HCT116 (cell line): ENCODE measurements around the gene DHX16.

Source experiments
- CEBPB ChIP-seq: IDR thresholded peaks from 2 replicates; pipeline ENCODE4 v1.6.1; 2012; ENCODE audit warnings: low read depth
- CTCF ChIP-seq, 3 experiments: fragments of 200-600 bp in 1 of 3; sonication (generic) in 1 of 3; IDR thresholded peaks in 2 of 3; conservative IDR thresholded peaks in 1 of 3; 2 replicates each; pipeline ENCODE4 v1.5.1; 2012 to 2017; ENCODE audit warnings: low read depth in 2 of 3, low read length in 2 of 3, antibody characterized with exemption in 1 of 3, borderline replicate concordance in 1 of 3, control low read depth in 1 of 3, mild to moderate bottlenecking in 1 of 3, mixed read lengths in 1 of 3, mixed run types in 1 of 3, moderate library complexity in 1 of 3; ENCODE audit not compliant: insufficient read depth in 1 of 3
- EZH2 ChIP-seq: fragments of 200-600 bp; sonication (generic); IDR thresholded peaks from 2 replicates; pipeline ENCODE4 v1.6.1; 2017; ENCODE audit warnings: antibody characterized with exemption, mixed run types
- JUND ChIP-seq: IDR thresholded peaks from 2 replicates; pipeline ENCODE4 v1.6.1; 2012
- POLR2A ChIP-seq: IDR thresholded peaks from 2 replicates; pipeline ENCODE4 v1.7.0; 2011; ENCODE audit warnings: borderline replicate concordance; ENCODE audit not compliant: insufficient read depth, insufficient read length; ENCODE audit errors: extremely low read depth
- POLR2AphosphoS5 ChIP-seq: IDR thresholded peaks from 2 replicates; pipeline ENCODE4 v1.6.1; 2011; ENCODE audit warnings: mild to moderate bottlenecking, low read depth, low read length, moderate library complexity
- RAD21 ChIP-seq: IDR thresholded peaks from 2 replicates; pipeline ENCODE4 v1.6.1; 2012; ENCODE audit warnings: low read depth, mild to moderate bottlenecking
- REST ChIP-seq: IDR thresholded peaks from 2 replicates; pipeline ENCODE4 v1.6.1; 2012; ENCODE audit warnings: low read depth
- TCF7L2 ChIP-seq: IDR thresholded peaks from 2 replicates; pipeline ENCODE4 v1.7.0; 2011; ENCODE audit warnings: borderline replicate concordance, inconsistent platforms; ENCODE audit not compliant: insufficient read depth, insufficient read length; ENCODE audit errors: extremely low read depth
- YY1 ChIP-seq: IDR thresholded peaks from 2 replicates; pipeline ENCODE4 v1.6.1; 2011; ENCODE audit warnings: low read length, low read depth, moderate library complexity, mild to moderate bottlenecking; ENCODE audit not compliant: insufficient replicate concordance; ENCODE audit errors: extremely low read depth

GRCh38 chr6:30700340-30700739 is 27.5 kb upstream of the DHX16 start:
- TF ChIP-seq JUND = no peak
- no peak for TF ChIP-seq EZH2
- no peak for TF ChIP-seq CTCF (IDR thresholded peaks at IDR 0.05 in 2 of 3, conservative IDR thresholded peaks at IDR 0.05 in 1 of 3; ENCODE audit: borderline replicate concordance in 1 of 3, insufficient read depth in 1 of 3, low read depth in 2 of 3, low read length in 2 of 3)
- no peak for TF ChIP-seq TCF7L2
- TF ChIP-seq CEBPB = no peak
- no peak for TF ChIP-seq POLR2AphosphoS5
- no peak for TF ChIP-seq POLR2A
- no peak for TF ChIP-seq RAD21
- no peak for TF ChIP-seq YY1
- no peak for TF ChIP-seq REST
